Right cardiac atrium (tissue), 5 donors: ENCODE measurements around the gene IRX4. TPM values are rescaled to one million over a fixed set of nuclear protein-coding genes. Genes with fewer than 3 reads are reported as not detected.

Experiments used
- ATAC-seq, 2 donors: fragments of 200-7000 bp; cut with Tn5 transposase; one replicate each; pipeline versions ENCODE4 v1.8.0 to v1.9.1; 2020; ENCODE audit warnings: moderate library complexity in 2 of 2, mild to moderate bottlenecking in 1 of 2
- DNase-seq, 3 donors: peaks; one replicate each; pipeline ENCODE4 v3.0.0-alpha.2; 2020
- H3K27ac ChIP-seq: one replicate; pipeline ENCODE4 v1.5.1; 2013; ENCODE audit warnings: mild to moderate bottlenecking, low read length, control low read depth, moderate library complexity
- H3K27me3 ChIP-seq: one replicate; pipeline ENCODE4 v1.6.1; 2013; ENCODE audit not compliant: control insufficient read depth, insufficient read depth
- H3K4me1 ChIP-seq: one replicate; pipeline ENCODE4 v1.6.1; 2013; ENCODE audit warnings: low read length; ENCODE audit not compliant: control insufficient read depth, insufficient read depth
- H3K4me3 ChIP-seq: one replicate; pipeline ENCODE4 v1.5.1; 2013; ENCODE audit warnings: low read length, control low read depth
- H3K9me3 ChIP-seq: one replicate; pipeline ENCODE4 v1.6.1; 2013; ENCODE audit warnings: low read length; ENCODE audit not compliant: control insufficient read depth
- WGBS: extraction: QIAGEN DNeasy Blood & Tissue Kit; methylation state at CpG from one replicate; pipeline ENCODE4 v1.1.7; 2013; 5-methylcytosine and 5-hydroxymethylcytosine counted together
- intact Hi-C, 4 donors: fragments of 100-400 bp; cut with DNase I; formaldehyde crosslinking; loops; one replicate each; pipeline versions ENCODE4 v1.11.0 to v1.14.0; 2022 to 2023
- polyA plus RNA-seq: library from polyadenylated mRNA; stranded (reverse); fragments of 200-250 nt; gene quantifications from one replicate; pipeline ENCODE4 v1.2.3, GENCODE V29; 2013
- total RNA-seq, 4 donors: library from RNA; stranded (reverse); fragmentation: NEBNext Ultra II Directional; extraction: Animal tissue kit (Norgen Biotek cat#: 25700); gene quantifications; one replicate each; pipeline ENCODE4 v1.2.1, GENCODE V29; 2021
- donor health status: healthy with polysubstance abuse.
- donor health status: DM: no; HTN: yes; CAD: no.
- donor health status: DM: no; HTN: no; CAD: no.
- donor health status: DM: no; HTN: yes; CAD: no; lungs with severe emphysema.
- donor health status: DM: yes; HTN: yes; CAD: no.

The IRX4 gene
- total and polyA plus RNA-seq, 5 donors: 0.21 TPM; not detected in 4

DNA sequence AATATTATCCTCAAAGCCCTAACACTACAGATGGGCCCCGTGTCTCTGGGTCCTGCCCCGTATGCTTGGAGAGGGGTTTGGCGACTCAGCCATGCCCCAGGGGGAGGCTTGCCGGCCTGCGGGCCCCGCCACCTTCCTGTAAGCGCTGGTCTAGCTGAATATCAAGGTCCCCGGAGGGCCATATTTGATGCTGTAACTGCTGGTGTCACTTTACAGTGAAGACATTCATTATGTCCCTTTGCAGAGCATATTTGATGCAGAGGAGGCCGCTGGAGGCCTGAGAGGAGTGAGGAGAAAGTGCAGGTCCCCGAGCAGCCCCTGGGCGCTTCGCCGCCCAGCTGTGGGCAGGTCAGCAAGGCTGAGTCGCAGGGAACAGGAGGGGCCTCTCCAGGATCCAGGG is 16.8 kb downstream of the IRX4 start:
- Histone ChIP-seq H3K27ac (no peak overlapping the region), H3K4me3 (no peak overlapping the region), H3K9me3 (no peaks in the 10 kb centered on the region), H3K4me1 (no peaks in the 10 kb centered on the region), H3K27me3 (no peaks in the 10 kb centered on the region)
- no peak for ATAC-seq
- peak in 2 of 3 donors; percentile 20 to 21 for DNase-seq
- WGBS: 69% methylated on average over 14 of the region's 14 CpGs
- intact Hi-C loops: no loop called here

DNA sequence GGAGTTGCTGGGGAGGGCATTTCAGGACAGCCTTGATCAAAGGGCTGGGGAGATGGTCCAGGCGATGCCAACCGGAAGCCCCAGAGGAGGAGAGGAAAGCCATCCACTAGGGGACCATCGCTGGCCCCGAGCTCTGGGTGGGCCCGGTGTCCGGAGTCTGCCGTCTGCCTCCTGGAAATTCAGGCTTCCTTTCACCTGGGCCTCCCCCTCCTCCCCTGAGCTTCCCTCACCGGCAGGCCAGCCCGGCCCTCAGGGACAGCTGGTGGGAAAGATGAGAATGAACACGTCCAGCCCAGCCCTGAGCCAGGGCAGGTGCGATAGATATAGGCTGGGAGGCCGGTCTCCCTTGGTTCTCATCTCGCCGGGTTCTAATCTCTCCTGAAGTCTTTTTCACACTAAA is 17.2 kb downstream of the IRX4 start:
- no peak overlapping the region for H3K4me3 ChIP-seq
- DNase-seq: peak in 2 of 3 donors; percentile 9 to 18
- H3K4me1 ChIP-seq: no peaks in the 10 kb centered on the region
- no peaks in the 10 kb centered on the region for H3K27me3 ChIP-seq
- intact Hi-C loops: no loop called here
- no peak overlapping the region for H3K27ac ChIP-seq
- H3K9me3 ChIP-seq: no peaks in the 10 kb centered on the region
- 76% methylated on average over 14 of the region's 14 CpGs for WGBS
- ATAC-seq: no peak

DNA sequence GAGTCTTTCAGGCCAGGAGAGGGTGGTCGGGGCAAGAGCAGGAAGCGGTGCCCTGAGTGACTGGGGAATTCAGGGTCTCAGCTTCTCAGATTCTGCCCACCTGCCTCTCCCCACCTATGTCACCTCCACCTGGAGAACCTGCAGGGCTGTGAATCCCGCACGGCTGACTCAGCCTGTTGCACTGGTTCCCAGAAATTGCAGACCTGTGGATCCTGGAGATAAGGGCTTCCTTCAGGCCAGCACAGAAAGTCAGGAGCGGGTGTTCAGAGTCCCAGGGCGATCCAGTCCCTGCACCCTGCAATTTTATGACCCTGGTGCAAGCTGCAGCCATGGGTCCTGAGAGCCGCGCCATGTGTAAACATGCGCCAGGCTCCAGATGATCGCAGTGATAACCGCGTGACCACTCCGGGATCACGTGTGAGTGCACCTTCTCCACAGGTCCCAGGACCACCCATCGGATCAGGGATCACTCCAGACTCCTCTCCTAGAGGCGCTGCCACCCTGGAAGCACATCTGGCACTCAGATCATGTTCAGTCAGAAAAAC is 17.8 kb downstream of the IRX4 start:
- ATAC-seq (no peak), DNase-seq (peak in 2 of 3 donors; percentile 11 to 33)
- no peak overlapping the region for H3K4me3 ChIP-seq
- H3K4me1 ChIP-seq: no peaks in the 10 kb centered on the region
- no peaks in the 10 kb centered on the region for H3K27me3 ChIP-seq
- WGBS: 89% methylated on average over 16 of the region's 16 CpGs
- intact Hi-C loops: no loop called here
- no peaks in the 10 kb centered on the region for H3K9me3 ChIP-seq
- H3K27ac ChIP-seq: no peak overlapping the region

- 44% methylated on average over 7 of the region's 7 CpGs for WGBS
- no peak overlapping the region for H3K4me3 ChIP-seq
- DNase-seq (peak in 2 of 3 donors; percentile 67 to 74), ATAC-seq (peak; percentile 33 to 73)
- H3K27ac ChIP-seq: no peak overlapping the region
- intact Hi-C loops: no loop called here
- no peaks in the 10 kb centered on the region for H3K27me3 ChIP-seq
- no peaks in the 10 kb centered on the region for H3K9me3 ChIP-seq
- no peaks in the 10 kb centered on the region for H3K4me1 ChIP-seq
Measured at GRCh38 chr5:1860949-1861348, 21.8 kb downstream of the IRX4 start.

GRCh38 chr5:1860021-1860610 is 22.6 kb downstream of the IRX4 start:
- DNase-seq: peak in 2 of 3 donors; percentile 30 to 53

DNA sequence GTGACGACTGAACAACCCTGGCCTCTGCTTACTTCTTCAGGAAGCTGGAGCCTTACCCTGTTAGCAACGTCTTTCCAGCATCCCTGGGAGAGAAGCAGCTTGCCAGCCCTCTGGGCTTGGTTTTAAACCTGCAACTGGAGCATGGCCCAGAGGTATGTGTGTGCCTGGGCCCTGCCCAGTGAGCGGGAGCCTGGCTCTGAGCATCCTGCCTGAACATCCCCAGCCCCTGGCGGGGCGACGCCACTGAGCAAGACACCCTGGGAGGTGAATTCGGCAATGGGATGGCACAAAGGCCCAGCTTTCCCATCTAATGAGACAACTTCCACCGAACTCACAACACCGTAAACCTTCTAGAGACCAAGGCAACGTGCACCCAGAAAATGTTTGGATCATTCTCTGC is 23.6 kb downstream of the IRX4 start:
- no peaks in the 10 kb centered on the region for H3K9me3 ChIP-seq
- 89% methylated on average over 10 of the region's 10 CpGs for WGBS
- intact Hi-C loops: no loop called here
- H3K4me3 ChIP-seq: no peak overlapping the region
- ATAC-seq: no peak
- H3K27ac ChIP-seq: no peak overlapping the region
- H3K27me3 ChIP-seq: no peaks in the 10 kb centered on the region
- DNase-seq: peak in 2 of 3 donors; percentile 8 to 33
- H3K4me1 ChIP-seq: no peaks in the 10 kb centered on the region

More at GRCh38 chr5:1860021-1860610, 22.6 kb downstream of the IRX4 start:
- Histone ChIP-seq H3K4me1 (no peaks in the 10 kb centered on the region), H3K9me3 (no peaks in the 10 kb centered on the region), H3K27ac (no peak overlapping the region), H3K4me3 (no peak overlapping the region), H3K27me3 (no peaks in the 10 kb centered on the region)
- no peak for ATAC-seq
- WGBS: 84% methylated on average over 22 of the region's 22 CpGs
- intact Hi-C loops: no loop called here

- WGBS: 95% methylated on average over 16 of the region's 16 CpGs
- Histone ChIP-seq H3K4me3 (no peak overlapping the region), H3K9me3 (no peaks in the 10 kb centered on the region), H3K27me3 (no peaks in the 10 kb centered on the region), H3K4me1 (no peaks in the 10 kb centered on the region), H3K27ac (no peak overlapping the region)
- ATAC-seq (no peak), DNase-seq (peak in 2 of 3 donors; percentile 6 to 37)
- intact Hi-C loops: no loop called here
Measured at GRCh38 chr5:1858436-1858835, 24.3 kb downstream of the IRX4 start.

- Histone ChIP-seq H3K4me3 (no peak overlapping the region), H3K27ac (no peak overlapping the region), H3K27me3 (no peaks in the 10 kb centered on the region), H3K4me1 (no peaks in the 10 kb centered on the region), H3K9me3 (no peaks in the 10 kb centered on the region)
- 86% methylated on average over 32 of the region's 32 CpGs for WGBS
- DNase-seq (peak in 2 of 3 donors; percentile 24 to 50), ATAC-seq (no peak)
- intact Hi-C loops: no loop called here
Measured at GRCh38 chr5:1857256-1857600, 25.5 kb downstream of the IRX4 start.

DNA sequence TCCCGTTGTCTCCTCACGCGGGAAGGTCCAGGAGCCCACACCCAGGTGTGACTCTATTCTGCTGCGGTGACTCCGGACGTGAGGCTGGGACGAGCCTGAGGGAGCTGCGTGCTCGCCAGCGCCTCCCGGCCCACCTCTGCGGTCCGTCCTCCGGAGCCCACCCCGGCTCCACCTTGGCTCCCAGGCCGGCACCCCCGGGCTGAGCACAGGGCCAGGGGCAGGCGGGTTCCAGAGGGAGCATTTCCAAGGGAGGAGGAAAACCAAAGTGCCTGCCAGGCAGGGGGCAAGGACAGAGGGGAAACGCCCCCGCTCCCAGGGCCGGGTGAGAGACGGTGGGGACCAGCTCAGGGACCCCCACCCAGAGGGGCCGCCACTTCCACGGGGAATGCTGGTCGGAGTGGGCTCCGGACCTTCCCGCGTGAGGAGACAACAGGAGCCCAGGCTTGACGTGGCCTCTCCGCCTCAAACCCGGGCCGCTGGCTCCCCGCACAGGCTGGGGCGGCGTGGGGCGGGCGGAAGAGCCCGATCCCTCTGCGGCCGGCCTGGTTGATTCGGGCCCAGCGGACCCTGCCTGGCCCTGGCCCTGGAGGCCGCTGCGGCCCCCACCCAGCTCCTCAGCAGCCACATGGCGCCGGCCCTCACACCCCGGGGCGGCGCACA is 26.0 kb downstream of the IRX4 start:
- H3K4me1 ChIP-seq: no peaks in the 10 kb centered on the region
- H3K9me3 ChIP-seq: no peaks in the 10 kb centered on the region
- H3K27me3 ChIP-seq: no peaks in the 10 kb centered on the region
- DNase-seq: peak in 2 of 3 donors; percentile 13 to 50
- no peak overlapping the region for H3K4me3 ChIP-seq
- peak in 1 of 2 donors; percentile 27 for ATAC-seq
- no peak overlapping the region for H3K27ac ChIP-seq
- WGBS: 80% methylated on average over 49 of the region's 49 CpGs
- intact Hi-C loops: no loop called here

DNA sequence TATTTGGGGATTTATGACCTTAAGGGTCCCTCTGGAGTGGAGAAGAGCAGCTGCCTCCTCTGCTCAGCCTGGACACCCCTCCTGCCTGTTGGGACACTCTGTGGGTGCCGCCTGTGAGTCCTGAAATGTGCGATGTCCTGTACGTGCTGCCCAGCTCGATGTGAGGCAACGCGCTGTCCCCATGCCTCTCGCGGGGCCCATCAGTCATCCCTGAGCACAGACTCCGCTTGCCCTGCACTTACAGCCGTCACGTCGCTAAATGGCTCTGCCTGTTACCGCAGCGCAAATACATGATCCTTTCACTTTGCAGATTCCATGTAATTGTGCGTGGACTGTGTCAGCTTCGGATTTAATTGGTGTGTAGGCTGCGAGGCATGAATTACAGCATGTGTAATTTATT is 27.1 kb downstream of the IRX4 start:
- Histone ChIP-seq H3K4me3 (no peak overlapping the region), H3K27me3 (no peaks in the 10 kb centered on the region), H3K9me3 (no peaks in the 10 kb centered on the region), H3K27ac (no peak overlapping the region), H3K4me1 (no peaks in the 10 kb centered on the region)
- 82% methylated on average over 17 of the region's 17 CpGs for WGBS
- peak in 2 of 3 donors; percentile 22 to 25 for DNase-seq
- intact Hi-C loops: no loop called here
- no peak for ATAC-seq

DNA sequence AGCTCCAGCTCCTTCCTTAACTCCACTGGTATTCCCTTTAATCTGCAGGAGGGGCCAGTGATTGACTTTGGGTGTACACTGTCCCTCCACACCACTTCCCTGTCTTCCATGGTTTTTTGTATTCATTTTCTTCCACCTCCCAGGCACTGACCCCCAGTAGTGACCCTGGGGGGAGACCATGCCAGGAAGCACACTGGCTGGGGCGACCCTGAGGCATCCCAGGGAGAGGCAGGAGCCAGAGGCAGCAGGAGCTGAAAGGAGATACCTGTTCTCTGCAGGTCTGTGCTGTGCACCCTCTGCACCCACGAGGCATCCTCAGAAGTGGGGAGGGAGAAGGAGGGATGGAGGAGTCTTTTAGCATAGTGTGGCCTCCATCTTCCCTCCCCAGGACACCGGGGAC is 27.6 kb downstream of the IRX4 start:
- no peak for ATAC-seq

More for the DNA sequence above, 27.6 kb downstream of the IRX4 start:
- Histone ChIP-seq H3K9me3 (no peaks in the 10 kb centered on the region), H3K4me3 (no peak overlapping the region), H3K27ac (no peak overlapping the region), H3K4me1 (no peaks in the 10 kb centered on the region), H3K27me3 (no peaks in the 10 kb centered on the region)
- 50% methylated on average over 3 of the region's 3 CpGs for WGBS
- DNase-seq: peak in 2 of 3 donors; percentile 11
- intact Hi-C loops: no loop called here
